ENCODE data around the gene TSHR.

TSHR gene

DNA sequence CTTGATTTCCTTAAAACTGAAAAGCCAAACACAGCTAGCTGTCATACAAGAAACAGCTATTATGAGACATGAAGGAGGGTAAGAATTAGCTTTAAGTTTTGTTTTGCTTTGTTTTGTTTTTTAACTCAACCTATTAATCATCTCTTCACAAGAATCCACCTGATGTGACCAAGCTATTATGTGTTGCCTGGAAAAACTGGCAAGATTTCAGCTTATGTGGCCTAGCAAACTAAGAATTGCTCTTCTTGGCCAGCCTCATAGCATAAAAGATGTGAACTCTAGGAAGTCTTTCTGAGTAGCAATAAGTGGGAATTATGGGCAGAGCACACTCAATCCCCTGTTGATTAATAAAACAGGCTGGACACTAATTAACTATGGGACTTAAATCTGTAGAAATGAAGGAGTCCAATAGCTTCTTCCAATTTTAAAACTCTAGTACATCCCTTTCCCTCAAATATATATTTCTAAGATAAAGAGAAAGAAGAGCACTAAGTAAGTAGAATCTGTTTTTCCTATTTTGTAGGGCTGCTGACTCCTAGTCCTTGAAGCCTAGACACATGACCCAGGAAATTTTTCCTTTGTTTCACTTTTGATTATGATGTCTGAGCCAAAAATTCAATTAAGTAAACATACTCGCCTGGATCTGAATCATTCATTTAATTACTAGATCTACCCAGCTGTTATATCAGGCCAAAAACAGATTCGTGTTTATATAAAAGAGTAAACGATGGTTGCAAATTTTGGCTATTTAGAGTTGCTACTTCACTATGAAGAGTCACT lies 189.6 kb downstream of the TSHR start:
- TF ChIP-seq, protein P1, sequence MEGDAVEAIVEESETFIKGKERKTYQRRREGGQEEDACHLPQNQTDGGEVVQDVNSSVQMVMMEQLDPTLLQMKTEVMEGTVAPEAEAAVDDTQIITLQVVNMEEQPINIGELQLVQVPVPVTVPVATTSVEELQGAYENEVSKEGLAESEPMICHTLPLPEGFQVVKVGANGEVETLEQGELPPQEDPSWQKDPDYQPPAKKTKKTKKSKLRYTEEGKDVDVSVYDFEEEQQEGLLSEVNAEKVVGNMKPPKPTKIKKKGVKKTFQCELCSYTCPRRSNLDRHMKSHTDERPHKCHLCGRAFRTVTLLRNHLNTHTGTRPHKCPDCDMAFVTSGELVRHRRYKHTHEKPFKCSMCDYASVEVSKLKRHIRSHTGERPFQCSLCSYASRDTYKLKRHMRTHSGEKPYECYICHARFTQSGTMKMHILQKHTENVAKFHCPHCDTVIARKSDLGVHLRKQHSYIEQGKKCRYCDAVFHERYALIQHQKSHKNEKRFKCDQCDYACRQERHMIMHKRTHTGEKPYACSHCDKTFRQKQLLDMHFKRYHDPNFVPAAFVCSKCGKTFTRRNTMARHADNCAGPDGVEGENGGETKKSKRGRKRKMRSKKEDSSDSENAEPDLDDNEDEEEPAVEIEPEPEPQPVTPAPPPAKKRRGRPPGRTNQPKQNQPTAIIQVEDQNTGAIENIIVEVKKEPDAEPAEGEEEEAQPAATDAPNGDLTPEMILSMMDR (IDR thresholded peaks at IDR 0.05; ENCODE audit: insufficient read depth, low read length, poor library complexity, severe bottlenecking), result no peak
- H3K36me3 ChIP-seq (ENCODE audit: control insufficient read depth, insufficient read depth, low read length), result no peaks in the 10 kb centered on the region
- DNase-seq (ENCODE audit: extremely low read depth, insufficient read length), result no peak
- no peaks in the 10 kb centered on the region for H3K27me3 ChIP-seq (replicated peaks; ENCODE audit: control insufficient read depth, insufficient read depth, low read length)
- H3K4me3 ChIP-seq (replicated peaks; ENCODE audit: low read depth, low read length), result no peak overlapping the region

GRCh38 chr14:81147140-81147897 lies 191.9 kb downstream of the TSHR start:
- Histone ChIP-seq H3K27me3 (replicated peaks; ENCODE audit: control insufficient read depth, insufficient read depth, low read length) (no peaks in the 10 kb centered on the region), H3K4me3 (replicated peaks; ENCODE audit: low read depth, low read length) (no peak overlapping the region), H3K36me3 (ENCODE audit: control insufficient read depth, insufficient read depth, low read length) (no peaks in the 10 kb centered on the region)
- DNase-seq (ENCODE audit: extremely low read depth, insufficient read length), result no peak
- TF ChIP-seq, protein P1 (IDR thresholded peaks at IDR 0.05; ENCODE audit: insufficient read depth, low read length, poor library complexity, severe bottlenecking), result no peak

GRCh38 chr14:81148635-81149034 lies 193.2 kb downstream of the TSHR start:
- H3K36me3 ChIP-seq (ENCODE audit: control insufficient read depth, insufficient read depth, low read length), result no peaks in the 10 kb centered on the region
- TF ChIP-seq, protein P1 (IDR thresholded peaks at IDR 0.05; ENCODE audit: insufficient read depth, low read length, poor library complexity, severe bottlenecking), result no peak
- no peak for DNase-seq (ENCODE audit: extremely low read depth, insufficient read length)

GRCh38 chr14:81153187-81153586 lies 197.8 kb downstream of the TSHR start:
- no peak overlapping the region for H3K4me3 ChIP-seq (replicated peaks; ENCODE audit: low read depth, low read length)

More at GRCh38 chr14:81148635-81149034, 193.2 kb downstream of the TSHR start:
- H3K27me3 ChIP-seq (replicated peaks; ENCODE audit: control insufficient read depth, insufficient read depth, low read length), result no peaks in the 10 kb centered on the region
- H3K4me3 ChIP-seq (replicated peaks; ENCODE audit: low read depth, low read length), result no peak overlapping the region

DNA sequence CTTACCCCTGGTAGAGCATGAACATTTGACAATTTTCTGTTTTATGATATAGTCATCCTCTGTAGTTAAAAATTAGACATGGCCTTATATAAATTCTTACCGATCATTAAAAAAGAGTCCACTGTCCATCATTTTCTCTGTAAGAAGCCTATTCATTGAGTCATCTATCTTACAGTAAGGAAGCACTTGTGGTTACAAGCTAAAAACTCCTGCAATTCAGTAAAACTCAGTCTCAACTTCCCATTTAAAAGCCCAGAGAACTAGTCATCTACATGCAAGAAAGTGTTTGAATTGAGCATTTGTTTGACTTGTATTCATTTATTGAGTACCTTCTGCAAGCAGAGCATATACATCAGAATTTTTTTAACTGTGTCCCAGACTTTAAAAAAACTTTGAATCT lies 202.0 kb downstream of the TSHR start:
- Histone ChIP-seq H3K4me3 (replicated peaks; ENCODE audit: low read depth, low read length) (no peak overlapping the region), H3K36me3 (ENCODE audit: control insufficient read depth, insufficient read depth, low read length) (no peaks in the 10 kb centered on the region), H3K27me3 (replicated peaks; ENCODE audit: control insufficient read depth, insufficient read depth, low read length) (no peaks in the 10 kb centered on the region)
- DNase-seq (ENCODE audit: extremely low read depth, insufficient read length), result no peak
- TF ChIP-seq, protein P1 (IDR thresholded peaks at IDR 0.05; ENCODE audit: insufficient read depth, low read length, poor library complexity, severe bottlenecking), result no peak

More at GRCh38 chr14:81153187-81153586, 197.8 kb downstream of the TSHR start:
- no peaks in the 10 kb centered on the region for H3K27me3 ChIP-seq (replicated peaks; ENCODE audit: control insufficient read depth, insufficient read depth, low read length)
- TF ChIP-seq, protein P1 (IDR thresholded peaks at IDR 0.05; ENCODE audit: insufficient read depth, low read length, poor library complexity, severe bottlenecking), result no peak
- DNase-seq (ENCODE audit: extremely low read depth, insufficient read length), result no peak
- no peaks in the 10 kb centered on the region for H3K36me3 ChIP-seq (ENCODE audit: control insufficient read depth, insufficient read depth, low read length)
